HG02840 (cell line): Measurements from ENCODE around the gene NFX1.
"Not testable (repeated sequence)": the region's sequence is repeated elsewhere in the genome, so short reads cannot be mapped to it uniquely, and the experiment has no call there.

Experiments used
- ATAC-seq: cut with Tn5 transposase; IDR thresholded peaks from one replicate; pipeline ENCODE4 v1.9.1; 2021; ENCODE audit warnings: mild to moderate bottlenecking, moderate library complexity, moderate number of reproducible peaks; ENCODE audit not compliant: unreplicated experiment, low FRiP score

The NFX1 gene

GRCh38 chr9:33385536-33385935 is 95.2 kb downstream of the NFX1 start:
- not testable (repeated sequence) for ATAC-seq

- not testable (repeated sequence) for ATAC-seq
These were observed 95.8 kb downstream of the NFX1 start for GRCh38 chr9:33385979-33386640.

DNA sequence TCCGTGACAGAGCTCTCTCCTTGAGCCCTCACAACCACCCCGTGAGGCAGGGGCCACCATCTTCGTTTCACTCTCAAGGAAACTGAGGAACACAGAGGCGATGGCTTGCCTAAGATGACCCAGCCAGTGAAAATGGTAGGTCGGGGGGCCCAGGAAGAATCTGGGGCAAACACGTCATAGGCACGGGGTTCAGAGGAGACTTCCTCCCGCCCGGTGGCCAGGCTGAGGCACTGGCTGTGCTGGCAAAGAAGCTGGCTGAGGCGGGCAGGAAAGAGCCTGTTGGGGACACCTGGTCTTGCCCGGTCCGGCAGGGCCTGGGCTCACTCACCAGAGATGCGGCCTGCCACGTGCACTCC is 96.3 kb downstream of the NFX1 start:
- ATAC-seq = not testable (repeated sequence)

DNA sequence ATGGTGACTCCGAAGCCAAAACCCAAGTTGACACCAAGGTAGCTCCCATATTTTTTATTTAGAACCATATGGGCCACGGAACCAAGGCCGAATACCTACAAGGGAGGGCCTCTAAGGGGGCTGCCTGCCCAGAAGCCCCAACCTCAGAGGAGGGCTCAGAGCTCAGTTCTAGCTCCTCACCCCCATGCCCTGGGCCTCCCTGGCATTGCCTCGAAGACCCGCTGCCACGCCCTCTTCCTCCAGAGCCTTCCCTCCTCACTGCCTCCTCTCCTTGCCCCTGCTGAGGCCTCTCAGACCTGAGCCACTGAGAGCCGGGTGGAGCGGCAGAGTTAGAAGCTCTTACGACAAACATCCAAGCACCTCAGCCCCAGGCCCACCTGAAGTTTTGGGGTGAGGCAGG is 96.7 kb downstream of the NFX1 start:
- not testable (repeated sequence) for ATAC-seq

DNA sequence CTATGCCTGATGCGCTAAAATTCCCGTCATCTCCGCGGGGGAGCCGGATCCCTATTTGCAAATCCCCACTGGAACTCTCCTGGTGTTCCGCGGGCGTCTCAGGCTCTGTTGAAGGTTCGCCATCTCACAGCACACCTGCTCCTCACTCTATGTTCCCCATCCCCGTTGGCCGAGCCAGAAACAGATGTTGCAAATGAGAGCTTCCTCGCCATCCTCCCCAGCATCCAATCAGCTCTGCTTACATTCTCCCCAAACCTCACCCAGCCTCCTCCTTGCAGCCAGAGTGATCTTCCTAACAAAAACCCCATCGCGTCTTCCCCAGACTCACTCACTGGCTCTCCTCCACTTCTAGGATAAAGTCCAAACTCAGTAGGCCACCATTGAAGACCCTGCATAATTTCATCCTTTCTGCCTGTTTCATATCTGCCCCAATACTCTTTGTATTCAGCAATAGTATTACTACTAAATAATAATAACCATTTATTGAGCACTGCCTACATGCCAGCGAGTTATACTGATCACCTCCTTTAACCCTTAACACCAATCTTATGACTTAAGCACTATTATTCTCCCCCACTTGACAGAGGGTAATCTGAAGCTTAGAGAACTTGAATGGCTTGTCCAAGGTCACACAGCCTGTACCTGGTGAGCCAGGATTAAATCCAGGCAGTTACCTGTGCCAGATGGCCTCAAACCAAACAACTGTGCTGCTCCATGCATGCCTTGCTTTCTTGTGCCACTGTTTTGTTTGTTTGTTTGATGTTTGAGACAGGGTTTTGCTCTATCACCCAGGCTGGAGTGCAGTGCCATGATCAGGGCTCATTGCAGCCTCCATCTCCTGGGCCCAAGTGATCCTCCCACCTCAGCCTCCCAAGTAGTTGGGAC is 98.0 kb downstream of the NFX1 start:
- ATAC-seq = no peak

DNA sequence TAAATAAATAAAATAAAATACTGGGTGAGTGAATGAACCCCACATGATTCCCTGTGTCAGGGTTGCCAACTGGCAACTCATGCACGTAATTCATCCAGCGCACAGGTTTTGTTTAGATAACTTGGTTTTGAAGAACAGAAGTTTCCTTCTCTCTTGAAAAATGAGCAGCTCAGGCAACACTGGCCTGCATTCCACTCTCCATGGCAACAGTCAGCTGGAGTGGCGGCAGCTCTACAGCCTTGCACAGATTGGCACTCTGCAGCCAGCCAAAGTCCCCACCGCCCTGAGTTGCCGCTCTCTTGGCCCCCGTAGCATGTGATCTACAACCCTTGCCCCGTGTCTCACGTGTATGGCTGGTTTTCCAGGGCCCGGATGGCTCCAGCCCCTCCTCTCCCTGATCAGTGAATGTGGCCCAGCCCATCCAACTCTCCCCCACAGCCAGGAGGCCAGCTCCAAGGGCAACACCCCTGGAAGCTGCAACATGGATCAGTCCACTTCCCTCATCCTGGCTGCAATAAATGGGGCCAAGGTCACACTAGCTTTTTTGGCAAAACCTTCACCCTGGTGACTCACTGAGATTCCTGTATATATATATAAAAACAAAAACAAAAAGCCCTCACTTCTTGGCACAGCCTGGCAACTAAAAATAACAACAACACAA is 100.9 kb downstream of the NFX1 start:
- ATAC-seq = not testable (repeated sequence)

- not testable (repeated sequence) for ATAC-seq
These were observed 102.3 kb downstream of the NFX1 start for GRCh38 chr9:33392591-33393021.

DNA sequence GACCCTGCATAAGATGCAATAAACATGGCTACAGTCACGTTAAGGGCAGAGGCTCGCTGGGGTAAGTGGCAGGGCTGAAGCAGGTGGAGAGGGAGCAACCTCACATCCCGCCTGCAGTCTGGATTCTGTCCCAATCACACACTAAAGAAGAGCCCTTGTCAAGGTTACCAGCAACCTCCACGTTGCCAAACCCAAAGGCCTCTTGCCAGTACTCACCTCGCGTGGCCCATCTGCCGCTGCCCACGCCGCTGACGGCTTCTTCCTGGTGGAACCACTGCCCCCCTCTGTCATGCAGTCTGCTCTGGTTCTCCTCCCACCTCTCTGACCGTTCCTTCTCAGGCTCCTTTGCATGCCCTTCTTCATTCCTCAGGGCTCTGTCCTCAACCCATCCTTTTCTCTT is 103.3 kb downstream of the NFX1 start:
- no peak for ATAC-seq

DNA sequence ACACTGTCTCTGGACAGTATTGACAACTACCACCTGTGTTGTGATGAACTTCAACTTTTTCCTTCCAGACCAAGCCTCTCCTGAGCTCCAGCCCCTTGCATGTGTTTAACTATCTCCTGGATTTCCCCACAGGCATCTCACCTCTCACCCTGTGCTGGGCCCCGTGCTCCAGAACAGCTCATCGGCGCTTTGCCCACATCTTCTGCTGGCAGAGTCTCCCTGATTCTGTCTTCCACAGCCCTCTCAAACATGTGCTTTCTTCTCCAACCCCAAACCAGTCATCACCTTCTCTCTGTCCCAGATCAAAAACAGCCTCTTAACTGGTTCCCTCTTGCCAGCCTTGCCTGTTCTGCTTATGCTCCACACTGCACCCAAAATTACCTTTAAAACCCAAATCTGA is 103.7 kb downstream of the NFX1 start:
- not testable (repeated sequence) for ATAC-seq

DNA sequence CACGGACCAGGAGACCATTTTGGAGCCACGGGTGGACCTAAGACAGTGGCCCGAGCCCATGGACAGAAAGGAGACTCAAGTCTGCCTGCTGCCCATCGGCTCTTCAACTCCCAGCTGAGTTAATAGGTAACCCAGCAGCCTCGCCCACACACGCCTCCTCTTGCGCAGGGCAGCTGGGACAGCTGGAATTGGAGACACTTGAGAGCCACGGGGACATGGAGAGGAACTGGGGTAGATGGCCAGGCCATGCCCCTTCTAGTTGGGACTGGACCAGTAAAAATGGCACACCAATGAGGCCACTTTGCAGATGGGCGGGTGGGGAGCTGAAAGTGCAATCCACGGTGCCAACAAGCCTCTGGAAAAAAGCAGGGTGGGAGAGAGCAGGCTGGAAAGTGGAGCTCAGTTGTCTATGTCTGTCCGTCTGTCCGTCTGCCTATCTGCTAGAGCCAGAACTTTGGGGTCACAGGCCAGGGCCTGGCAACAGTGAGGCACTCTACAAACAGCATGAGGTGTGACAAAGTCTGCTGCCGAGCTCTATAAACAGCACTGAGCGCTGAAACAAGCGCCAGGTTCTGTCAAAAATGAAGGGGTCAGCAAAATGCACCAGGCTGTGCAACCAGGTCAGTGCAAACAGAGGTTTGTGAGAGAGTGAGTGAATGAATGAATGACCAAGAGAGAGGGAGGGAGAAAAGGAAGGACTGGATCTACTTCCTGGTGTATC is 105.0 kb downstream of the NFX1 start:
- ATAC-seq = not testable (repeated sequence)

- ATAC-seq = not testable (repeated sequence)
These were observed 107.5 kb downstream of the NFX1 start for GRCh38 chr9:33397801-33398200.

GRCh38 chr9:33399047-33399446 is 108.7 kb downstream of the NFX1 start:
- not testable (repeated sequence) for ATAC-seq

- not testable (repeated sequence) for ATAC-seq
These were observed 111.5 kb downstream of the NFX1 start for GRCh38 chr9:33401809-33402208.

- not testable (repeated sequence) for ATAC-seq
These were observed 112.1 kb downstream of the NFX1 start, which contains the start of gene AQP7 for GRCh38 chr9:33402371-33402770. Gene AQP7, minus strand, starts transcription at chr9:33402568. Its CDS starts 1,306 bp downstream, at chr9:33401262.

GRCh38 chr9:33403941-33404787 is 113.8 kb downstream of the NFX1 start:
- no peak for ATAC-seq

DNA sequence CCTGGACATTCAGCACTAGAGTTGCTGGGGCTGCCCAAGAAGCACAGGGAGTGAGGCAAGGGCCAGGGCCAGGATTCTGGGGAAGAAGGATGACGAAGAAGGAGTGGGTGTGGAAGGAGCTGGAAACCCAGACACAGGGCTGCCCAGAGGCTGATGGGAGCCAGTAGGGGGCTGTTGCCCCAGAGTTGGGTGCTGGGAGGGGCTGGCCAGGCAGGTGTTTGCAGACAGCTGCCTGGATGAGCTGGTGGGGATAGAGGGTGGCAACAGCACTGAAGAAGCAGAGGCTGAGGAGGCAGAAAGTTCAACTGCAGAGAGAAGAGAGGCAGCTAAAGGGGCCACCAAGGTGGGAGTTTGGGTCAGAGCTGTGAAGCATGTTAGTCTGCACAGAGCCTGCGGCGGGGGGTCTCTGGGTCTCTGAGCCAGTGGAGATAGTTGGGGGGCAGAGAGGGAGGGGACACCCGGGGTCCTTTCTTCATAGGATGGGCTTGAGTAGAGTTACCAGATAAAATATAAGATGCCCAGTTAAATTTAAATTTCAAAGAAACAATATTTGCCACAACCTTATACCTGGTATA is 114.6 kb downstream of the NFX1 start:
- no peak for ATAC-seq

GRCh38 chr9:33407061-33407460 is 116.7 kb downstream of the NFX1 start:
- no peak for ATAC-seq

DNA sequence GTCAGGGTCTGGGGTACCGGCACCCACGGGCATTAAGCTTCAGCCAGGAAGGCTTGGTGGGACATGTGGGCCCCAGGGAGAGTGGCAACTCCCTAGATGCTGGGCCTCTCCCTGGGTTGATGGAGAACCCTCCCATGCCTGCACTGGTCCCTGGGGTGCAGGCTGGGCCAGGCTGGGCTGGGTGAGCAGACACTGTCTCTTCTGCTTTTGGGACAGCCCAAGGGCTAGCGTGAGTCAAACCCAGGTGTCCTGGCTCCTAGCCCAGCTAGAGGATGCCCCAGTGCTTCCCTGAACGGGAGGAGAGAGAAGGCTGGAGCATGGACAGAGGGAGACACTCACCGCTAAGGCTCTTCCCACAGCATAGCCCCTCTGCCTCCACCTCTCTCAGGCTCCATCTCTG is 117.8 kb downstream of the NFX1 start:
- no peak for ATAC-seq

- no peak for ATAC-seq
These were observed 124.0 kb downstream of the NFX1 start for GRCh38 chr9:33414268-33414667.
